Astrocyte of the spinal cord (primary cell): ENCODE measurements around the gene YPEL2.
"Not testable (repeated sequence)": the region's sequence is repeated elsewhere in the genome, so short reads cannot be mapped to it uniquely, and the experiment has no call there.

ENCODE experiments used
- DNase-seq: peaks from one replicate; pipeline ENCODE4 v3.0.0; 2011; ENCODE audit warnings: low read depth, low spot score
- H3K4me3 ChIP-seq: 2 replicates; pipeline ENCODE4 v1.5.1; 2011; ENCODE audit warnings: low read depth, mild to moderate bottlenecking, low read length, moderate library complexity
- in situ Hi-C: cut with HindIII; loops from 2 replicates; pipeline ENCODE4 v1.10.0; 2017; ENCODE audit warnings: low sequenced_read_pairs
- TF ChIP-seq, protein P1 (sequence below): IDR thresholded peaks from 2 replicates; pipeline ENCODE4 v1.5.1; 2012; ENCODE audit warnings: low read depth, mild to moderate bottlenecking, low read length, inconsistent platforms

The YPEL2 gene

DNA sequence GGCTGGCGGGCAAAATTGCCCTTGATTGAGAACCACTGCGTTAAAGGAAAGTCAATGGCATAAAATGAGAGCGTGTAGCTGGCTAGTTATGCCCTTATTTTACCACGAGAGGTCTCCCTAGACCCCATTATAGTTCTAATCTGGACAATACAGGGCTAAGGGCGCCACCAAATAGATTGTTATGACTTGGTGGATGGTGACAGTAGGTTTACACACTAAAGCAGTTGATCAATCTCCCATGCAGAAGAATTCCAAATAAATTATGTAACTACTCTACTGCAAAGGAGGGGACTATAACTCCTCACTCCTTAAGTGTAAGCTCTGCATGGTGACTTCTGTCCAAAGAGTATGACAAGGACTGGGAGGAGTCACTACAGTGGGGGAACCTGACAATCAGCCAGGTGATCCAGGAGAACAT, 20.4 kb upstream of the YPEL2 start:
- peak; percentile 42 for DNase-seq
- in situ Hi-C loops, result no loop called here
- TF ChIP-seq, protein P1, sequence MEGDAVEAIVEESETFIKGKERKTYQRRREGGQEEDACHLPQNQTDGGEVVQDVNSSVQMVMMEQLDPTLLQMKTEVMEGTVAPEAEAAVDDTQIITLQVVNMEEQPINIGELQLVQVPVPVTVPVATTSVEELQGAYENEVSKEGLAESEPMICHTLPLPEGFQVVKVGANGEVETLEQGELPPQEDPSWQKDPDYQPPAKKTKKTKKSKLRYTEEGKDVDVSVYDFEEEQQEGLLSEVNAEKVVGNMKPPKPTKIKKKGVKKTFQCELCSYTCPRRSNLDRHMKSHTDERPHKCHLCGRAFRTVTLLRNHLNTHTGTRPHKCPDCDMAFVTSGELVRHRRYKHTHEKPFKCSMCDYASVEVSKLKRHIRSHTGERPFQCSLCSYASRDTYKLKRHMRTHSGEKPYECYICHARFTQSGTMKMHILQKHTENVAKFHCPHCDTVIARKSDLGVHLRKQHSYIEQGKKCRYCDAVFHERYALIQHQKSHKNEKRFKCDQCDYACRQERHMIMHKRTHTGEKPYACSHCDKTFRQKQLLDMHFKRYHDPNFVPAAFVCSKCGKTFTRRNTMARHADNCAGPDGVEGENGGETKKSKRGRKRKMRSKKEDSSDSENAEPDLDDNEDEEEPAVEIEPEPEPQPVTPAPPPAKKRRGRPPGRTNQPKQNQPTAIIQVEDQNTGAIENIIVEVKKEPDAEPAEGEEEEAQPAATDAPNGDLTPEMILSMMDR, result peak; percentile 69
- no peak overlapping the region for H3K4me3 ChIP-seq

DNA sequence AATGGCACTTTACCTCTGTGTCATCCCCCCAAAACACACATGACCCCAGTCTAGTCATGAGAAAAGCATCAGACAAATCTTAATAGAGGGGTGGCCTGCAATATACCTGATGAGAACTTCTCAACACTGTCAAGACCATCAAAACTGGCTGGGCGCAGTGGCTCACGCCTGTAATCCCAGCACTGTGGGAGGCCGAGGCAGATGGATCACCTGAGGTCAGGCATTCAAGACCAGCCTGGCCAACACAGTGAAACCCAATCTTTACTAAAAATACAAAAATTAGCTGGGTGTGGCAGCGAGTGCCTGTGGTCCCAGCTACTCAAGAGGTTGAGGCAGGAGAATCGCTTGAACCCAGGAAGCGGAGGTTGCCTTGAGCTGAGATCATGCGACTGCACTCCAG, 19.9 kb upstream of the YPEL2 start:
- in situ Hi-C loops, H3K4me3 ChIP-seq, DNase-seq: not testable (repeated sequence)

DNA sequence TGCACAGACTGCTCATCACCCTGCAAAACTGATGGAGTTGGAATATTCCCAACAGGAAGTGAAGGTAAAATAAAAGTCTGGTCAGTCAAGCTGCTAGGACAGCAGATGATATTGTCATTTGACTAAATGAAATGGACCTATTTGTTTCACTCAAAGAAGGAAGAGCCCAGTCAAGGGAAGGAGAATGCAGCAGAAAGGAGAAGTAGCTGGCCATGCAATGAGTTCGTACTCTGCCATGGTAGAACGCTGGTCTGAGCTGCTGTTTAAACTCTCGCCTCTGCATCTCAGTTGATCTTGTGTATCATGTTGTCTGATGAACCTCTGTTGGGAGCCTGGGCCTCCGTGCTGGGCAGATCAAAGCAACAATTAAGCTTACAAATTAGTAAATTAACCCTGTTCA, 15.6 kb upstream of the YPEL2 start:
- no peak for DNase-seq
- TF ChIP-seq, protein P1, result no peak
- in situ Hi-C loops, result no loop called here

DNA sequence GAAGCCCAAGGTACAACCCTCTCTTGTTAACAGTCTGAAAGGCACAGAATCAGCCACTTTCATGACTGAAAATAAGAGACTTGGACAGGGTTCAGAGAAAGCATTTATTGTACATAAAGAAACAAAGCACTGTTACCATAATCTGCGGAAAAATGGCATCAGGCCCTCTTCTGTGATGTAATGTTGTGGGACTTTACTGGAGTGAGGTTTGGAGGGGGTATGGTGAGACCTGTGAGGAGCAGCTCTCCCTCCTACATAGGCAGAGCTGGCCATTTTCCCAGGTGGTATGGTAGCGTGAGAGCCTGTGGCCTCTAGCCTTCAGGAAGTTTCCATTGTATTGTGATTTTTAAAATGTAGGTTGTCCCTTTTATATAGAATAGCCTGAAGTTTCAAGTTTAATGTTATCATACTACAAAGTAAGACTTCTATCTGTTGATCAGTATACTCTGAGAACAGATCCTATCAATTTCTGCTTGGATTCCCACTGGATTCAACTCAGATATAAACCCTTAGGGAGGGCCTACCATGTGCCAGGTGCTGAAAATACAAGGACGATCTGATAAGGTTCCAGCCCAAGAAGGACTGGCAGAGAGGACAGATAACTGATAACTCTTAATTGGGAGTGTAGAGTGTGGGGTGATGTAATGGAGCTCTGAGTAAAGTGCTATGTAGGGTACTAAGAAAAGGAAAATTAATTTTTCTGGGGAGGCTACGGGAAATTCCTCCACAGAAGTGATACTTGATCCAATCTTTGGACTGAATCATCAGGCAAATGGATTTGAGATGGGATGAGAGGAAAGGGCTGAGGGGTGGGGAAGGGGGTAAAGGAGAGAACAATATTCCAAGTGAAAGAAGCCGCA, 4.1 kb upstream of the YPEL2 start:
- TF ChIP-seq, protein P1, result no peak
- in situ Hi-C loops, result no loop called here
- DNase-seq, result no peak

More for the DNA sequence above, 15.6 kb upstream of the YPEL2 start:
- no peak overlapping the region for H3K4me3 ChIP-seq

DNA sequence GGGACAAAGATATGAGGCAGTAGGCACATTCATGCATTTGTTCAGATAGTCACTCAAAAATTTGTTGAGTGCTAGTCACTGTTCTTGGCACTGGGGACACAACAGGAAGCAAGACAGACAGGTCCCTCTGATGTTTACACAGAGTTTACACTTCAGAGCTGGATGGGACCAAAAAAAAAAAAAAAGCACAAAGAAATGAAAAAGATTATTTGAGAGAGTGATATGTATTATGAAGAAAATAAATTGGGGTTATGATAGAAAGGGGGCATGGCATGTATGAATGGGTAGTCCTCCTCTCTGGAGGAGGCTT, 3.5 kb upstream of the YPEL2 start:
- in situ Hi-C loops, result no loop called here

More for the DNA sequence above, 4.1 kb upstream of the YPEL2 start:
- no peak overlapping the region for H3K4me3 ChIP-seq

DNA sequence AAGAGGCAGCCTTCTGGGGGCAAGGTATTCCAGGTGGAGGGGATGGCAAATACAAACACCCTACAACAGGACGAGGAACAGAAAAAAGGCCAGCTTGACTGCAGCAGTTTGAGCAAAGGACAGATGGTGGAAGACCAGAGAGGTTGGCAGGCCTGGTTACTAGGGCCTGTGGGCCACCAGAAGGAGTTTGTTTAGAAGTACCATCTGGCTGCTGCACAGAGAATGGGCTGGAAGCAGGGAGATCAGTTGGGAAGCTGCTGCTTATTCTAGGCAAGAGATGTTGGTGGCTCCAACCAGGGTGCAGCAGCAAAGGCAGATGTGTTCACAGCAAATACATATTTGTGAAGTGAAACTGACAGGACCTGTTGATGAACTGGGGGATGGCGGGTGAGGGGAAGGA, 2.9 kb upstream of the YPEL2 start:
- no peak for DNase-seq
- TF ChIP-seq, protein P1, result no peak
- no peak overlapping the region for H3K4me3 ChIP-seq
- in situ Hi-C loops, result no loop called here

More for the DNA sequence above, 3.5 kb upstream of the YPEL2 start:
- no peak for DNase-seq
- TF ChIP-seq, protein P1, result no peak
- H3K4me3 ChIP-seq, result no peak overlapping the region

DNA sequence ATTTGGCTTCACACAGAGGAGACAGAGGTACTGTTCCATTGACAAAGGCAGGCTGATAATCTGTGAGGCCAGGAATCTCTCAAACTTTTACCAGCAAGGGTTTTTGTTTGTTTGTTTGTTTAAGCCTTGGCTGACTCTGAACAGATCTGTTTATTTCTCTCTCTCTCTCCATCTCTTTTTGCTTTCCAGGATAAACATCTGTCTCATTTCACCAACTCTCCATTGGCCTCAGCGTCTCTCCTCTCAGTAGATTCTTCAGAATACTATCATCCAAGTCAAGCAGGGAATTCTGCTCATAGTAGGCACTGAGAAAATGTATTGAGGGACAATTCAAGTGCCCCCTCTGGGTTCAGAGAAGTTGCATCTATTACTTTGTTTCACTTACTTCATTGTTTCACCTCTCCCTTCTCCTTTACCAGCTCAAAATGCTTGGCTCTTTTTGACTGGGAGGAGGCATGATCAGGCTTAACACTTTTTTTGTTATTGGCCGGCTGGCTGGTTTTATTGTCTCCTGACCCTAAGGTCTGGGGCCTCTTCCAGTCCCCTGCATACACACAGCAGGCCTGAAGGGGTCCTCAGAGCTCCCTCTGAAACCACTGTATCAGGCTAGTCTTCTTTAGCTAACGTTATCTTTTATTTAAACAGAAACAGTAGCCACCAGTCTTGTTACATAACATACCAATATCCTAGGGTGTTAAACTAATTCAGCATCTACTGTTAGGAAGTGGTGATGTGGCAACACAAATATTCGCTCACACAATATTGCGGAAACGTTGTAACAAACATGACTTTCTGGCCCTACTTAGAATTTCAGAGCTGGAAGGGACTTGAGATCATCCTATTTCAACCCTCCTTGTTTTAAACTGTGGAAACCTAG, 2.0 kb upstream of the YPEL2 start:
- in situ Hi-C loops, result no loop called here
- DNase-seq, result peak; percentile 75
- TF ChIP-seq, protein P1, result peak; percentile 95
- no peak overlapping the region for H3K4me3 ChIP-seq
